ENCODE results near the gene PHTF1.

DNA sequence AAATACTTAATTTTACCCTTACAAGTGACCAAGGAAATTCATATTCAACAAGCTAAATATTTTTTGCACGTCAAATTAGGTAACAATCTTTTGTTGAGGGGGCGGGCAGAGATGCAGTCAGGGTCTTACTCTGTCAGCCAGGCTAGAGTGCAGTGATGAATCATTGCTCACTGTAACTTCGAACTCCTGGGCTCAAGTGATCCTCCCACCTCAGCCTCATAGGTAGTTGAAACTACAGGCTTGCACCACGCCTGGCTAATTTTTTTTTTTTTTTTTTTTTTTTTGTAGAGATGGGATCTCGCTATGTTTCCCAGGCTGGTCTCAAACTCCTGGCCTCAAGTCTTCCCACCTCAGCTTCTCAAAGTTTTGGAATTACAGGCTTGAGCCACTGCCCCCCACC, 26.5 kb downstream of the PHTF1 start:
- TF ChIP-seq OSR1 (CRISPR knock-in tag; IDR thresholded peaks at IDR 0.05) (no peak), ISL1 (CRISPR knock-in tag; IDR thresholded peaks at IDR 0.05) (no peak), PPARA (CRISPR knock-in tag; IDR thresholded peaks at IDR 0.05; ENCODE audit: borderline replicate concordance) (no peak), ZC3H10 (CRISPR knock-in tag; IDR thresholded peaks at IDR 0.05) (no peak), RARB (CRISPR knock-in tag; IDR thresholded peaks at IDR 0.05) (no peak)
